Measurements from ENCODE around the gene IP6K3. TPM values are rescaled to one million over a fixed set of nuclear protein-coding genes. Genes with fewer than 3 reads are reported as not detected.

The IP6K3 gene
- total RNA-seq, 2 experiments from 2014 or later: not detected

DNA sequence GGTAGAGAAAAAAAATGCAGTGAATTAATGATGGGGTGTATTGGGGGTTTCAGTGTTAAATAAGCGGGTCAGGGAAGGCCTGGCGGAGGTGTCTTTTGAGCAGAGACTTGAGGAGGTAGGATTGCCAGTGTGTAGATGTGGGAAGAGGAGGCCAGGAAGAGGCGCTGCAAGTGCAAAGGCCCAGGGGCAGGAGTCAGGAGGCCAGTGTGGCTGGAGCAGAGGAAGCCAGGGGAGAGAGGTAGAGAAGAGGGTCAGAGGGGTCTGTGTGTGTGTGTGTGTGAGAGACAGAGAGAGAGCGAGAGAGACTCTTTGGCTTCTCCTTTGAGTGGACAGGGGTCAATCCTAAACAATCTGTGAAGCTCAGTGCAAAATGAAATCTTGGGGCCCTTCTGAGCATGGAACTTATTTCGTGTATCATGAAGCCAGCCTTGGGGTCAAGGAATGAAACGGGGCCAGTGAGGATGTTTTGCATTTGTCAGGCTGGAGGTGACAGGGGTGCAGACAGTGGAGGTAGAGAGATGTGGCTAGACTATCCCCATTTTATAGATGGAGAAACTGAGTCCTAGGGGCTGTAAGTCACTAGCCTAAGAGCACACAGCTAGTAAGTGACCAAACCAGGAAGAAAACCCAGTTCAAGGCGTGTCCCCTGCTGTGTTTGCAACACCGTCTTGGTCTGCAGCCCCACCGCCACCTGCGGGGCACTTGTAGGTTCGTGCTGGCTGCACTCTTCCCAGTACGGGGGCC lies 9.7 kb upstream of the IP6K3 start:
- Mint-ChIP-seq H3K27me3 (ENCODE audit: low read depth) (no peaks in the 10 kb centered on the region), H3K27ac (no peak overlapping the region), H3K36me3 (ENCODE audit: low read depth) (no peaks in the 10 kb centered on the region), H3K9me3 (ENCODE audit: insufficient read depth) (no peaks in the 10 kb centered on the region), H3K4me3 (no peak overlapping the region), H3K4me1 (ENCODE audit: low read depth) (peaks cover 9% of the 10 kb centered on the region)
- ChIA-PET CTCF (interaction anchor here (1.7 kb wide), 1 partner anchor 12 kb away, joined by 8 read pairs; no protein-coding TSS in a partner anchor), POLR2A (no interaction called here)
- DNase-seq (no peak), ATAC-seq (no peak)

DNA sequence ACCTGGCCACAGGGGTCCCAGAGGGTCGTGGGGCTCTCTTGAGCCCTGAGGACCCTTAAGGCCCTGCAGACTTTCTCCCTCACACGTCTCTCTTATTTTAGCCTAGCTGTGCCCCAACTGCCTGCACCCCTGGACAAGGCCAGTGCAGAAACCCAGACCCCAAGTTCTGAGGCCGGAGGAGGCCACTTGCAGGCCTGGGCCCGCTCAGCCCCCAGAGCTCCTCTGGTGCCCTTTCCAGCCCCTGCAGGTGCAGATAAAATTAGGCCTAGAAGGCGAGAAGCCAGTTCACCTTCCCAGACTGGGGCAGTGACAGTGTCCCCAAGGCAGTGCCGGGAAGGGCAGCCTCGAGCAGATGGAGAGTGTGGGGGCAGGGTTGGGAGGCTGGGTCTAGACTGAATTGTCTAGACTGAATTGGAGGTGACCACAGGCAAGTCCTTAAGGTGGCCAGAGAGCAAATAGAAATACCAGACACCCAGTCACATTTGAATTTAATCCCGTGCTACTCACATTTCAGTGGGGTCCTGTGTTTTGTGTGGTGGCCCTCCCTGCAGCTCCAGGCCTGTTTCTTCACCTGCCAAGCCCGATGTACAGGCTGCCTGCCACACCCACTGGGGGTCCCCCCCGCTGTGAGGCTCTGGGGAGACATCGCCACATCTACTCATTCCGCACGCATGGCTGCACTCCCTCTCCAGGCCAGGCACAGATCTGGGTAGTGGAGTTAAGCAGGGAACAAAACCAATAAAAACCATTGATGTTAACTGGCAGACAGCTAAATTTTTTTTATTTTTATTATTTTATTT lies 8.6 kb upstream of the IP6K3 start:
- Mint-ChIP-seq H3K27me3 (ENCODE audit: low read depth) (no peaks in the 10 kb centered on the region), H3K36me3 (ENCODE audit: low read depth) (no peaks in the 10 kb centered on the region), H3K4me1 (ENCODE audit: low read depth) (no peaks in the 10 kb centered on the region), H3K9me3 (ENCODE audit: insufficient read depth) (no peaks in the 10 kb centered on the region), H3K4me3 (no peak overlapping the region), H3K27ac (no peak overlapping the region)
- POLR2A ChIA-PET: no interaction called here
- DNase-seq (no peak), ATAC-seq (no peak)
- CTCF ChIA-PET: no interaction called here

DNA sequence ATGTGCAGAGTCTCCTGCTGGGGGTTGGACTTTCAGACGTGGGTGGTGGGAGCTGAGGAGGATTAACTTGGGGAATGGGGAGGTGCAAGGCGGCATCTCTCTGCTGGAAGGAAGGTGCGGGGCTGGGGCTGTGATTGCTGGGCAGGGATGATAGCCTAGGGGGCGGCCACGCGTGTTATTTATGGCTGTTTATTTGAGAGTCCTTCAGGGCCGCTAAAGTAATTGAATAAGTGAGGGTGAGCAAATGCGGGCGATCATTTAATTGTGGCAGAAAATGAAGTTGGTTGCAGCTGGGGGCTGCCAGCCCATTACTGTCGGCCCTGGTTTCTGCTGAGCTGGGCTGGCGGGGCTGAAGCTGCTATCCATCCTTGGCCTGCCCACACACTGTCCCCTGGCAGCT lies 7.5 kb upstream of the IP6K3 start:
- POLR2A ChIA-PET: no interaction called here
- H3K4me3 Mint-ChIP-seq: no peak overlapping the region
- no peak overlapping the region for H3K27ac Mint-ChIP-seq
- no peak for DNase-seq
- H3K36me3 Mint-ChIP-seq (ENCODE audit: low read depth): no peaks in the 10 kb centered on the region
- no peaks in the 10 kb centered on the region for H3K27me3 Mint-ChIP-seq (ENCODE audit: low read depth)
- H3K4me1 Mint-ChIP-seq (ENCODE audit: low read depth): no peaks in the 10 kb centered on the region
- ATAC-seq: no peak
- CTCF ChIA-PET: interaction anchor here (1.5 kb wide), 1 partner anchor 13 kb away, joined by 3 read pairs; no protein-coding TSS in a partner anchor
- no peaks in the 10 kb centered on the region for H3K9me3 Mint-ChIP-seq (ENCODE audit: insufficient read depth)

DNA sequence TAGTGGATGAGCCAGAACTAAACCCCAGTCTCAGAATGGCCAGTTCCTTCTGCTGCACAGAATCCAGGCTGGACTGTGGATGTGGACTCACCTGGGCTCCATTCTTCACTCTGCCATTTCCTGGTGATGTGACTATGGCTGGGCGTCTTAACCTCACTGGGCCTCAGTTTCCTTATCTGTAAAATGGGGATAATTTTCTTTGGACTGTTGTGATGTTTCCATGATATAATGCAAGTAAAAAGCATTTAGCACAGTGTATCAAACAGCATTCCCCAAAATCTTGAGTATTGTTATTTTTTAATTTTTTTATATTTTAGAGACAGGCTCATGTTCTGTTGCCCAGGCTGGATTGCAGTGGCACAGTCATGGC lies 5.9 kb upstream of the IP6K3 start:
- H3K9me3 Mint-ChIP-seq (ENCODE audit: insufficient read depth): no peaks in the 10 kb centered on the region
- POLR2A ChIA-PET: no interaction called here
- no peak for DNase-seq
- H3K4me3 Mint-ChIP-seq: no peak overlapping the region
- no peaks in the 10 kb centered on the region for H3K4me1 Mint-ChIP-seq (ENCODE audit: low read depth)
- ATAC-seq: no peak
- CTCF ChIA-PET: no interaction called here
- no peaks in the 10 kb centered on the region for H3K36me3 Mint-ChIP-seq (ENCODE audit: low read depth)
- H3K27me3 Mint-ChIP-seq (ENCODE audit: low read depth): no peaks in the 10 kb centered on the region
- H3K27ac Mint-ChIP-seq: no peak overlapping the region

DNA sequence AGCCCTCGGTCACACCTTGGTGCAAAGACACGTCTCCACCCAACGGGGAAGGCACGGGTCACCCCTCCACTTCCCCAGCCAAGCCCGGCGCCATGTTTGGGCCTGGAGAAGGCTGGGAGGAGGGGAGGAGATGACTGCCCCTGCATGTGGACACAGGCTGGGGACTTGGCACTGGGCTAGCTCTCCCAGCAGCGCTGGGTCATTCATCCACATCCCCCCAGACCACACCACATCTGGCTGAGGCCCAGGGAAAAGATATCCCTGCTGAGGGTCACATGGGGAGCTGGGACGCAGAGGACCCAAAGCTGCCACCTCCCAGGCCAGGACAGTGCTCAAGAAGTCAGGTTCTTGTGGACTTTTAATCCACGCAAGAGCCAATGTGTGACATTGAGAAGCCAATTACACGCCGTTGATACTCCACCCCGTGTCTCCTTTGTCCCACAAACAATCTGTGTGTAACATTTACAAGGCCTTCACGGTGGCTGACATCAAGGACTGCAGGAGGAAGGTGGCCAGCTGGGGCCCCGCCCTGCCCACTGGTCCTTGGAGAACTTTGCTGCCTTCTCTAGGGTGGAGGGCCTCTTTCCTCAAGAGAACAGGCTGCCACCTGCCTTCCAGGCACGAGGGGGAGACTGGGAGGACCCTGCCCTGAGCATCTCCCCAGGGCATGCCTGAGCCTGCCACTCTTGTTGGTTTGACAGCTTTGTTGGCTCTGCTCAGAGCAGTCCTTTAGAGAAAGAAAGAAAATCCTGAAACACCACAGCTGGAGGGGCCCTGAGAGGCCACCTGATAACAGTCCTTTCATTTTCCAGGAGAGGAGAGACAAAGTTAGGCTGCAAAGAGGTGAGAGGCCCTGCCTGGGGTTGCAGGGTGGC lies 5.3 kb upstream of the IP6K3 start:
- H3K4me1 Mint-ChIP-seq (ENCODE audit: low read depth): no peaks in the 10 kb centered on the region
- H3K36me3 Mint-ChIP-seq (ENCODE audit: low read depth): no peaks in the 10 kb centered on the region
- no peak for ATAC-seq
- no peak for DNase-seq
- H3K4me3 Mint-ChIP-seq: no peak overlapping the region
- H3K27me3 Mint-ChIP-seq (ENCODE audit: low read depth): no peaks in the 10 kb centered on the region
- POLR2A ChIA-PET: no interaction called here
- no peak overlapping the region for H3K27ac Mint-ChIP-seq
- H3K9me3 Mint-ChIP-seq (ENCODE audit: insufficient read depth): no peaks in the 10 kb centered on the region
- CTCF ChIA-PET: no interaction called here

DNA sequence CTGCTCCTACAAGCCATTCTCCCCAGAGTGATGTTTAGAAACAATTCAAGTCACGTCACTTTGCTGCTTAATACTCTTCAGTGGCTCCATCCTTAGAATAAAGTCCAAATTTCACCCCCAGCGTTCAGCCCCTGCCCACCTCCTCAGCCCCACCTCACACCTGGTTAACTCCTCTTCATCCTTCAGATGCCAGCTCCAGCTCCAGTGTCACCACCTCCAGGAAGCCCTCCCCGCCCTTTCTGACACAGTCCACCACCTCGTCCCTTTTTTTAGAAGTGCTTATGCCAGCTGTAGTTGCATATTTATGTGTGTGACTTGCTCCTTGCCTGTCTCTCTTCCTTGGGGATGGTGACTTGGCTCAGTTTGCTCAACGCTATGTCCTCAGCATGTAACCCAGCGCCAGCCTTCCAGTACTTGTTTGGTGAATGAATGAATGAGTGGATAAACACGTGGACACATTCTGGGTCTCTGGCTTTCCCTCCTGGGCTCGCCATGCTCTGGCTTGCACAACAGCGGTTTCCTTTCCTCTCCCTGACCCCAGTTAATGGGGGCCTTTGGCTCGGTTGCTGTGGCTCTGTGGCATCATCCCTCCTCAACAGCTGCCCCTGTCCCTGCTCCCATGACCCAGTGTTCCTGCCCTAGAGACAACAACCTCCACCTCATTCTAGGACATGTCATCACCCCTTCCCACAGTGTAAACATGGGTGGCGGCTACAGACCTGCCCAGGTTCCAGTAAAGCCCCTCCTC lies 3.7 kb upstream of the IP6K3 start:
- no peaks in the 10 kb centered on the region for H3K9me3 Mint-ChIP-seq (ENCODE audit: insufficient read depth)
- no peaks in the 10 kb centered on the region for H3K27me3 Mint-ChIP-seq (ENCODE audit: low read depth)
- H3K4me1 Mint-ChIP-seq (ENCODE audit: low read depth): no peaks in the 10 kb centered on the region
- no peak overlapping the region for H3K4me3 Mint-ChIP-seq
- POLR2A ChIA-PET: no interaction called here
- no peak overlapping the region for H3K27ac Mint-ChIP-seq
- DNase-seq (no peak), ATAC-seq (no peak)
- CTCF ChIA-PET: interaction anchor here (1.0 kb wide), 2 partner anchors 21 to 39 kb away, joined by 3 read pairs; partner anchors contain the start of gene UQCC2
- H3K36me3 Mint-ChIP-seq (ENCODE audit: low read depth): no peaks in the 10 kb centered on the region

DNA sequence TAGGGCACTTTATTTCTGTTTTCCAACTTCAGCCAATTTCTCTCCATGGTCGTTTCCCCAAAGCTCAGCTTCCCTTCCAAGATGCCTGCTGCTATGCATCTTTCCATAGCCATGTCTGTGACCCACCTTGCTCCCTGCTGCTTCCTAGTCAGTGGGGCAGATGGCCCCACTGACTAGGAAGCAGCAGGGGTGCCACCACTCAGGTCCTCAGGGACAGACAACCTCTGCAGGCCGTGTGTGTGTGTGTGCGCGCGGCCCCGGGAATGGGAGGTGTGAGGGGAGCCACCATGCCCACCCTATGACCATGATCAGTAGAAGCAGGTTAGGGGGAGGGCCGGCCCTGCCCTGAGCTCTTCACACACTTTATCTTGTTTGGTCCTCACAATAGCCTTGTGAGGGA lies 2.7 kb upstream of the IP6K3 start:
- Mint-ChIP-seq H3K9me3 (ENCODE audit: insufficient read depth) (no peaks in the 10 kb centered on the region), H3K27ac (no peak overlapping the region), H3K4me3 (no peak overlapping the region), H3K36me3 (ENCODE audit: low read depth) (no peaks in the 10 kb centered on the region), H3K27me3 (ENCODE audit: low read depth) (peaks cover under 1% of the 10 kb centered on the region), H3K4me1 (ENCODE audit: low read depth) (no peaks in the 10 kb centered on the region)
- ATAC-seq: no peak
- no peak for DNase-seq
- POLR2A ChIA-PET: no interaction called here
- CTCF ChIA-PET: interaction anchor here (1.0 kb wide), 2 partner anchors 22 to 38 kb away, joined by 3 read pairs; partner anchors contain the start of gene UQCC2

DNA sequence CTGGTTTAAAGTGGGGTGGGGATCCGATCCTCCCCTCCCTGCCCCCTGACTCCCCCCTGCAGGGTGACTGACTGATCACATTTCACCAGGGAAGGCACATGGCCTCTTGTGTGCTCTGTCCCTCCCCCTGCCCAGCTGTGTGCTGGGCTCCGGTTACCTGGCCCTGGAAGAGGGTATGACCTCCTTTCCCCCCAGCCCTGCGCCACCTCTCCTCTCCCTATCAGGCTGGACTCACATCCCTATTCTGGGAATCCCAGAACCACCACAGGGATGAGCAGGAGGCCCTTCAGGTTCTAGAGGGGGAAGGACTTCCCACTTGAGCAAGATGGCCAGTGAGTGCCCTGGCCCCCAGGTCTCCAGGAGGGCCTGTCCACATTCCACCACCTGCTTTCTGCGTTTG lies 2.1 kb upstream of the IP6K3 start:
- DNase-seq (no peak), ATAC-seq (no peak)
- Mint-ChIP-seq H3K36me3 (ENCODE audit: low read depth) (no peaks in the 10 kb centered on the region), H3K9me3 (ENCODE audit: insufficient read depth) (no peaks in the 10 kb centered on the region), H3K4me3 (no peak overlapping the region), H3K27me3 (ENCODE audit: low read depth) (peaks cover 4% of the 10 kb centered on the region), H3K4me1 (ENCODE audit: low read depth) (no peaks in the 10 kb centered on the region), H3K27ac (no peak overlapping the region)
- CTCF ChIA-PET: no interaction called here
- POLR2A ChIA-PET: no interaction called here

DNA sequence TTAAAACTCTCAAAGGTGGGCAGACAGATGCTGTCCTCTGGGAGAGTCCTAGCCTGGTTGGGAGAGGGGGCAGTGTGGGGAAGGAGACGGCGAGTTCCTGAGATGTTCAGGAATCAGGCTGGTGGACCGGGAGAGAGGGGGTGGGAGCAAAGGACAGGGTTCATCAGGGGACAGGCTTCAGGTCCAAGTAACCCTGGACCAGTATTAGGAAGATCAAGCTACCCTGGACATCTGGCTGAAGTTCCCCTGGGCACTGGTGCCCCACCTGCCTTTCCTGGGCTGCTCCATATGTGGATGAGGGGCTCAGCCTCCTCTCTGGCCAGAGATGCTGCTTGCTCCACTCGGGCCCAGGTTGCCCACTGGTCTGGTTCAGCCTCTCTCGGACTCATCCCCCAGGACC lies 1.1 kb upstream of the IP6K3 start:
- H3K4me3 Mint-ChIP-seq: no peak overlapping the region
- H3K4me1 Mint-ChIP-seq (ENCODE audit: low read depth): no peaks in the 10 kb centered on the region
- no peak overlapping the region for H3K27ac Mint-ChIP-seq
- no peaks in the 10 kb centered on the region for H3K9me3 Mint-ChIP-seq (ENCODE audit: insufficient read depth)
- ATAC-seq (no peak), DNase-seq (no peak)
- ChIA-PET POLR2A (interaction anchor here (0.6 kb wide), 1 partner anchor 406 kb away, joined by 3 read pairs; no protein-coding TSS in a partner anchor), CTCF (interaction anchor here (1.5 kb wide), 1 partner anchor 23 kb away, joined by 4 read pairs; no protein-coding TSS in a partner anchor)
- H3K27me3 Mint-ChIP-seq (ENCODE audit: low read depth): peaks cover 10% of the 10 kb centered on the region
- no peaks in the 10 kb centered on the region for H3K36me3 Mint-ChIP-seq (ENCODE audit: low read depth)

DNA sequence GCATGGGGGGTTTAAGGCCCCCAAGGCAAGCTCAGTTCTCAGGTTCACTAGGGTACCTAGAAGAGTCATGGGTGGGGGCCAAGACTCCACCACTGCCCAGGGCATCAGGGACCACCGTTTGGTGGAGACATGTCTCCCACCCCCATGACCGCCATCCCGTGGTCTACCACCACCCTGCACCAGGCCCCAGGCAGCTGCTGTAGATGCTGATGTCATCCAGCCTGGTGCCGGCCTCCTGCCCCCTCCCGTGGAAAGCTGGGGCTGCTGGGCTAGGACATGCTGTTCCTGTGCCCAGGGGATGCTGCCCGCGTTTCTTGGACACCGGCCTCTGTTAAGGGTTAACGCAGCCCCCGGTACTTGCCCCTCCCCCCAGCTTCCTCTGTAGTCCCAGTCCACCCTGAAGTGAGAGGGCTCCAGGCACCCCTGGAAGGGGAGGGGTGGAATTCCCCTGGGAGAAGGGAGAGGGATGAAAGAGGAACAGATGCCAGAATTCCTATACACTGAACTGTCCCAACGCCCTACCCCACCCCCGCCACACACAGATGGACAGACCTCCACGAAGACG lies 587 bp downstream of the IP6K3 start:
- no peaks in the 10 kb centered on the region for H3K36me3 Mint-ChIP-seq (ENCODE audit: low read depth)
- no peak for ATAC-seq
- H3K4me3 Mint-ChIP-seq: no peak overlapping the region
- ChIA-PET POLR2A (no interaction called here), CTCF (interaction anchor here (0.8 to 4.1 kb wide), 6 partner anchors 15 to 153 kb away, joined by 3 to 40 read pairs (median 6); partner anchors contain the start of gene UQCC2)
- no peak for DNase-seq
- no peaks in the 10 kb centered on the region for H3K4me1 Mint-ChIP-seq (ENCODE audit: low read depth)
- peaks cover 13% of the 10 kb centered on the region for H3K27me3 Mint-ChIP-seq (ENCODE audit: low read depth)
- no peak overlapping the region for H3K27ac Mint-ChIP-seq
- H3K9me3 Mint-ChIP-seq (ENCODE audit: insufficient read depth): no peaks in the 10 kb centered on the region

DNA sequence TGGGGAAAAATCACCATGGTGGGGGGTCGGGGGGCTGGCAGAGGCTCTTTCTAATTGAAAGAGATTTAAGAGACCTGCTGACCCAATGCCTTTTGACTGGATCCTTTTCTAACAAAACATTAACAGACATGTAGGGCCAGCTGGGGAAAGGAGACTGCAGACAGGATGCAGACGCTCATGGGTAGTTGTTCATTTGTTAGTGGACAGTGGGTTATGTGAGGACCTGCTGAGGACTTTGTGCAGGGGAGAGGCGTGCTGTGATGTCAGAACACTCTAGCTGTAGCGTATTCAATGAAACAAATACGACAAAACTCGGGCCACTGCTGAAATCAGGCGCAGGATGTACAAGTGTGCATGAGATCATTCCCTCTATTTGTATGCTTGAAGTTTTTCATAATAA lies 1.2 kb downstream of the IP6K3 start:
- H3K36me3 Mint-ChIP-seq (ENCODE audit: low read depth): no peaks in the 10 kb centered on the region
- no peaks in the 10 kb centered on the region for H3K4me1 Mint-ChIP-seq (ENCODE audit: low read depth)
- no peak overlapping the region for H3K27ac Mint-ChIP-seq
- no peak overlapping the region for H3K4me3 Mint-ChIP-seq
- no peak for ATAC-seq
- DNase-seq: no peak
- ChIA-PET CTCF (interaction anchor here (0.8 to 4.1 kb wide), 6 partner anchors 16 to 152 kb away, joined by 3 to 40 read pairs (median 6); partner anchors contain the start of gene UQCC2), POLR2A (no interaction called here)
- H3K9me3 Mint-ChIP-seq (ENCODE audit: insufficient read depth): no peaks in the 10 kb centered on the region
- peaks cover 13% of the 10 kb centered on the region for H3K27me3 Mint-ChIP-seq (ENCODE audit: low read depth)
